GM23338 (cell line): ENCODE results near the gene CLEC6A. TPM values are rescaled to one million over a fixed set of nuclear protein-coding genes. Genes with fewer than 3 reads are reported as not detected.

Source experiments
- ATAC-seq: fragments of 200-7000 bp; cut with Tn5 transposase; 3 replicates; pipeline ENCODE4 v1.9.1; 2020
- DNase-seq: peaks from one replicate; pipeline ENCODE4 v3.0.0-alpha.2; 2015; ENCODE audit warnings: low spot score
- H2AFZ ChIP-seq: fragments of 200-600 bp; sonication (generic); 2 replicates; pipeline ENCODE4 v1.8.0; 2016; ENCODE audit warnings: antibody characterized with exemption, mild to moderate bottlenecking, moderate library complexity
- H3F3A ChIP-seq: fragments of 200-600 bp; sonication (generic); replicated peaks from 2 replicates; pipeline ENCODE4 v1.8.0; 2017; ENCODE audit warnings: antibody characterized with exemption, mixed run types, low read depth
- H3K27ac ChIP-seq: fragments of 200-600 bp; sonication (generic); 2 replicates; pipeline ENCODE4 v1.6.1; 2016; ENCODE audit warnings: low read depth
- H3K27me3 ChIP-seq: fragments of 200-600 bp; sonication (generic); 2 replicates; pipeline ENCODE4 v1.8.0; 2016; ENCODE audit warnings: mild to moderate bottlenecking, mixed run types, moderate library complexity; ENCODE audit not compliant: insufficient read depth
- H3K36me3 ChIP-seq: fragments of 200-600 bp; sonication (generic); 2 replicates; pipeline ENCODE4 v1.8.0; 2016; ENCODE audit warnings: mild to moderate bottlenecking; ENCODE audit not compliant: insufficient read depth
- H3K4me1 ChIP-seq: fragments of 200-600 bp; sonication (generic); 2 replicates; pipeline ENCODE4 v1.8.0; 2016; ENCODE audit warnings: mild to moderate bottlenecking, moderate library complexity; ENCODE audit not compliant: insufficient read depth
- H3K4me2 ChIP-seq: fragments of 200-600 bp; sonication (generic); 2 replicates; pipeline ENCODE4 v1.7.1; 2017; ENCODE audit warnings: mixed run types
- H3K4me3 ChIP-seq: fragments of 200-600 bp; sonication (generic); 2 replicates; pipeline ENCODE4 v1.6.1; 2016; ENCODE audit warnings: mixed run types
- H3K79me2 ChIP-seq: fragments of 200-600 bp; sonication (generic); replicated peaks from 2 replicates; pipeline ENCODE4 v1.8.0; 2017; ENCODE audit warnings: mild to moderate bottlenecking; ENCODE audit not compliant: insufficient read depth
- H3K9me2 ChIP-seq: fragments of 200-600 bp; sonication (generic); 2 replicates; pipeline ENCODE4 v1.8.0; 2017; ENCODE audit not compliant: insufficient read depth
- H4K20me1 ChIP-seq: fragments of 200-600 bp; sonication (generic); replicated peaks from 2 replicates; pipeline ENCODE4 v1.8.0; 2017; ENCODE audit warnings: mild to moderate bottlenecking; ENCODE audit not compliant: insufficient read depth
- H3K27ac Mint-ChIP-seq: 2 replicates; pipeline ENCODE4 v1.8.0; 2020; ENCODE audit warnings: inconsistent platforms, mild to moderate bottlenecking, moderate library complexity, mixed read lengths
- H3K27me3 Mint-ChIP-seq: 3 replicates; pipeline ENCODE4 v1.8.0; 2022; ENCODE audit warnings: low read depth, mild to moderate bottlenecking, moderate library complexity, mixed read lengths, inconsistent platforms; ENCODE audit not compliant: insufficient read depth, poor library complexity
- H3K36me3 Mint-ChIP-seq: 3 replicates; pipeline ENCODE4 v1.8.0; 2021; ENCODE audit warnings: low read depth, mild to moderate bottlenecking, inconsistent platforms, moderate library complexity, mixed read lengths
- H3K4me1 Mint-ChIP-seq: 3 replicates; pipeline ENCODE4 v1.8.0; 2020; ENCODE audit warnings: mild to moderate bottlenecking, inconsistent platforms, mixed read lengths
- H3K4me3 Mint-ChIP-seq: 3 replicates; pipeline ENCODE4 v1.8.0; 2021; ENCODE audit warnings: moderate library complexity, mild to moderate bottlenecking, inconsistent platforms, mixed read lengths
- H3K9me3 Mint-ChIP-seq: 3 replicates; pipeline ENCODE4 v1.8.0; 2020; ENCODE audit warnings: moderate library complexity, mild to moderate bottlenecking, inconsistent platforms, mixed read lengths
- CTCF ChIP-seq, 2 experiments: fragments of 200-600 bp in 1 of 2; sonication (generic) in 1 of 2; conservative IDR thresholded peaks; 2 replicates each; pipeline versions ENCODE4 v1.5.1 to v1.6.1; 2016 to 2017; ENCODE audit warnings: antibody characterized with exemption in 2 of 2, low read depth in 2 of 2, mild to moderate bottlenecking in 2 of 2, moderate library complexity in 1 of 2
- EZH2 ChIP-seq: fragments of 200-600 bp; sonication (generic); IDR thresholded peaks from one replicate; pipeline ENCODE4 v1.8.0; 2017; ENCODE audit warnings: antibody characterized with exemption, mild to moderate bottlenecking, low read depth; ENCODE audit not compliant: unreplicated experiment
- EZH2phosphoT487 ChIP-seq: fragments of 200-600 bp; sonication (generic); IDR thresholded peaks from one replicate; pipeline ENCODE4 v1.8.1; 2018; ENCODE audit warnings: antibody characterized with exemption; ENCODE audit not compliant: unreplicated experiment
- POLR2AphosphoS5 ChIP-seq: IDR thresholded peaks from 2 replicates; pipeline ENCODE4 v1.6.1; 2016; ENCODE audit warnings: antibody characterized with exemption, low read depth
- STAT1 ChIP-seq: IDR thresholded peaks from one replicate; pipeline ENCODE4 v1.6.1; 2016; ENCODE audit warnings: antibody characterized with exemption; ENCODE audit not compliant: unreplicated experiment
- ZNF331 ChIP-seq: fragments of 250-450 bp; sonication (Bioruptor Pico); IDR thresholded peaks from 2 replicates; pipeline ENCODE4 v1.5.0; 2020; ENCODE audit warnings: low read depth, mild to moderate bottlenecking, moderate library complexity
- polyA plus RNA-seq: library from polyadenylated mRNA; unstranded; fragments of >200 nt; fragmentation: Nextera tagmentation; extraction: Ambion mirVana; gene quantifications from 2 replicates; pipeline ENCODE4 v1.2.1, GENCODE V29; 2016
- total RNA-seq: library from RNA; depleted of rRNA; stranded (reverse); fragments of >200 nt; shearing (Covaris generic); gene quantifications from 2 replicates; pipeline ENCODE4 v1.2.3, GENCODE V29; 2014

CLEC6A gene
- total and polyA plus RNA-seq, 2 experiments from 2014 or later: not detected

DNA sequence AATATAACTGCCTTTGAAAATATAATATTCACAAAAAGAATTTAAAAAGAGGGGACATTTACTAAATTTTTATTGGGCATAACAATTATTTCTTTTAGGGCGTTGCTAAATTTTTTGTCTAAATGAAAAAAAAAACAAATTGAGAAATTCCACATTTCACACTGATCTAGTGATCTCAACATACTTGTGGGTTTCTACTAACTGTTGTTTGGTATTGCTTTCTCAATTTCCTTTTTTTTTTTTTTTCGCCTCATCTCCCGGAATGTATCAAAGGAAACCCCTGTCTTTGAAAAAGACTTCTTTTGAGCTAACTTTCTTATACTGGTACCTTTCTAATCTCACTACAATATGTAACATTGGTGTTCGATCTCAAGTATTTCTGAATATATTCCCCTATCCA lies 57.5 kb downstream of the CLEC6A start, which contains the start of gene CLEC4D (continued):
- no peak for TF ChIP-seq CTCF (conservative IDR thresholded peaks at IDR 0.05; ENCODE audit: low read depth in 2 of 2)
- no peak for TF ChIP-seq POLR2AphosphoS5
- TF ChIP-seq EZH2: no peak

DNA sequence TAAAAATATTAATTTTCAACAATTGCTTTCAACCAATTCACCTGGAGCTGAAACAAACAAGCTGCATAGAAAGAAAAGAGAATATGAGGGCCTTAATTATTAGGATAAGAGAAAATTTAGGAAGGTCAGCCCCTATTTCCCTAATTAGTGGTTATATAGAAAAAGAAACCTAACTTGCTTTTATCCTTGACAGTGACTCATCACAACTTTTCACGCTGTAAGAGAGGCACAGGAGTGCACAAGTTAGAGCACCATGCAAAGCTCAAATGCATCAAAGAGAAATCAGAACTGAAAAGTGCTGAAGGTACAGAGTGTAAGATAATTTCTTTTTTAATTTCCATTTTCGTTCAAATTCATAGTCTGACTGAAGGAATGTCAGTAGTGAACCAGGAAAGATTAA lies 62.2 kb downstream of the CLEC6A start:
- H2AFZ ChIP-seq: no peak overlapping the region
- Mint-ChIP-seq H3K36me3 (no peaks in the 10 kb centered on the region), H3K4me3 (no peak overlapping the region), H3K27me3 (no peaks in the 10 kb centered on the region), H3K4me1 (no peaks in the 10 kb centered on the region), H3K27ac (no peak overlapping the region), H3K9me3 (no peaks in the 10 kb centered on the region)
- H3K27ac ChIP-seq: no peak overlapping the region
- no peaks in the 10 kb centered on the region for H3F3A ChIP-seq
- TF ChIP-seq STAT1 (no peak), EZH2 (no peak)
- no peaks in the 10 kb centered on the region for H3K9me2 ChIP-seq
- no peak for ATAC-seq
- no peaks in the 10 kb centered on the region for H4K20me1 ChIP-seq
- no peak for DNase-seq
- H3K4me3 ChIP-seq: no peak overlapping the region
- no peak overlapping the region for H3K4me2 ChIP-seq
- H3K79me2 ChIP-seq: no peaks in the 10 kb centered on the region
- no peaks in the 10 kb centered on the region for H3K36me3 ChIP-seq
- H3K4me1 ChIP-seq: no peaks in the 10 kb centered on the region
- no peaks in the 10 kb centered on the region for H3K27me3 ChIP-seq

DNA sequence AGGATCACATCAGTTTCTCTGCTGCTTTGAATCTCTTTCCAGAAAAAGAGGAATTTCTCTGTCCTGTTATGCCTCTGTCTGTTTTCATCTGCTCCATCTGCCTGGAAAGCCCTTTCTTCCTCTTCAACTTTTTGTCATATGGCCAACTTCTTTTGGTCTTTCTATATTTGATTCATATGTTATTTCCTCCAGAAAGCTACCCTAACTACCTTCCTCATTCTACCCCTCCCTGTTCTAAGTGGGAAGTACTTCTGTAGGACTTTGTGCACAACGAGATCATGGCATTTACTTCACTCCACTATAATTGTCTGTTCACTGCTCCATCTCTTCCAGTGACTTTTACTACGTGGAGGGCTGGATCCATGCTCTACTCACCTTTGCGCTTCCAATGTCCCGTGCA lies 63.4 kb downstream of the CLEC6A start:
- H3K4me3 ChIP-seq: no peak overlapping the region
- H3K79me2 ChIP-seq: no peaks in the 10 kb centered on the region
- H3K36me3 ChIP-seq: no peaks in the 10 kb centered on the region
- H3K27ac ChIP-seq: no peak overlapping the region
- no peak overlapping the region for H3K4me2 ChIP-seq
- Mint-ChIP-seq H3K27me3 (peaks cover 2% of the 10 kb centered on the region), H3K36me3 (no peaks in the 10 kb centered on the region), H3K4me1 (no peaks in the 10 kb centered on the region), H3K9me3 (peaks cover 4% of the 10 kb centered on the region; the same call in 1 of the 3 replicates), H3K27ac (no peak overlapping the region), H3K4me3 (no peak overlapping the region)
- 0 out of 2 replicates have a peak, but pooled peaks cover 2% of the 10 kb centered on the region for H3K9me2 ChIP-seq
- ATAC-seq (no peak), DNase-seq (no peak)
- H3K27me3 ChIP-seq: no peaks in the 10 kb centered on the region
- no peaks in the 10 kb centered on the region for H4K20me1 ChIP-seq
- H3F3A ChIP-seq: no peaks in the 10 kb centered on the region
- no peak overlapping the region for H2AFZ ChIP-seq
- H3K4me1 ChIP-seq: no peaks in the 10 kb centered on the region
- TF ChIP-seq EZH2phosphoT487 (no peak), ZNF331 (CRISPR knock-in tag) (no peak)
